PC-9 (cell line): ENCODE data around the gene TSHZ2. TPM values are rescaled to one million over a fixed set of nuclear protein-coding genes. Genes with fewer than 3 reads are reported as not detected.

Experiments used
- BruUV-seq: library from RNA; stranded (reverse); fragments of 400-500 nt; replicated peaks from 2 replicates; lab custom pipeline; 2021; lab: Mats Ljungman, UMichigan
- CTCF ChIA-PET: fragments of 300-600 bp; sonication (Branson Sonifier 250); formaldehyde crosslinking; loops from one replicate; lab custom pipeline; 2022; ENCODE audit warnings: antibody characterized with exemption; lab: Charles Lee
- POLR2A ChIA-PET: fragments of 300-600 bp; sonication (Branson Sonifier 250); formaldehyde crosslinking; loops from one replicate; lab custom pipeline; 2022; ENCODE audit warnings: antibody characterized with exemption; ENCODE audit not compliant: unreplicated experiment; lab: Charles Lee
- DNase-seq, 2 experiments: peaks; one replicate each; pipeline versions ENCODE4 v3.0.0 to v3.0.0-alpha.2; 2015 to 2022; ENCODE audit warnings: mixed read lengths in 1 of 2
- H2AFZ ChIP-seq: fragments of 200-600 bp; sonication (generic); 2 replicates; pipeline ENCODE4 v1.8.1; 2017; ENCODE audit warnings: antibody characterized with exemption
- H3F3A ChIP-seq: fragments of 200-600 bp; sonication (generic); 2 replicates; pipeline ENCODE4 v1.8.1; 2017; ENCODE audit warnings: antibody characterized with exemption, mild to moderate bottlenecking, low read depth; ENCODE audit not compliant: insufficient read depth
- H3K27ac ChIP-seq: fragments of 200-600 bp; sonication (generic); 2 replicates; pipeline ENCODE4 v1.6.1; 2016; ENCODE audit warnings: mixed run types
- H3K27me3 ChIP-seq: fragments of 200-600 bp; sonication (generic); 2 replicates; pipeline ENCODE4 v1.6.1; 2016; ENCODE audit warnings: low read depth, mixed run types; ENCODE audit not compliant: insufficient read depth
- H3K36me3 ChIP-seq: fragments of 200-600 bp; sonication (generic); 2 replicates; pipeline ENCODE4 v1.6.1; 2016; ENCODE audit warnings: low read depth, mixed run types
- H3K4me1 ChIP-seq: fragments of 200-600 bp; sonication (generic); replicated peaks from 2 replicates; pipeline ENCODE4 v1.6.1; 2016; ENCODE audit warnings: mixed run types; ENCODE audit not compliant: insufficient read depth
- H3K4me2 ChIP-seq: fragments of 200-600 bp; sonication (generic); 2 replicates; pipeline ENCODE4 v1.6.1; 2017; ENCODE audit warnings: mixed run types
- H3K4me3 ChIP-seq: fragments of 200-600 bp; sonication (generic); 2 replicates; pipeline ENCODE4 v1.6.1; 2016; ENCODE audit warnings: mixed run types
- H3K79me2 ChIP-seq: fragments of 200-600 bp; sonication (generic); 2 replicates; pipeline ENCODE4 v1.6.1; 2017; ENCODE audit warnings: low read depth, mixed run types
- H3K9me2 ChIP-seq: fragments of 200-600 bp; sonication (generic); 2 replicates; pipeline ENCODE4 v1.8.1; 2017; ENCODE audit warnings: mild to moderate bottlenecking; ENCODE audit not compliant: insufficient read depth
- H3K9me3 ChIP-seq: fragments of 200-600 bp; sonication (generic); 2 replicates; pipeline ENCODE4 v1.8.1; 2016; ENCODE audit warnings: low read depth; ENCODE audit not compliant: insufficient read depth
- H4K20me1 ChIP-seq: fragments of 200-600 bp; sonication (generic); 2 replicates; pipeline ENCODE4 v1.8.1; 2017; ENCODE audit not compliant: insufficient read depth
- EZH2 ChIP-seq: fragments of 200-600 bp; sonication (generic); IDR thresholded peaks from 2 replicates; pipeline ENCODE4 v1.8.0; 2017; ENCODE audit warnings: antibody characterized with exemption, low read depth
- intact Hi-C: fragments of 100-400 bp; cut with micrococcal nuclease; formaldehyde crosslinking; loops from one replicate; pipeline ENCODE4 v1.10.0; 2022; ENCODE audit not compliant: unreplicated experiment
- total RNA-seq: library from RNA; stranded (reverse); gene quantifications from 2 replicates; pipeline ENCODE4 v1.2.3, GENCODE V29; 2021
- TF ChIP-seq, protein P1 (sequence below): fragments of 200-600 bp; sonication (generic); conservative IDR thresholded peaks from 2 replicates; pipeline ENCODE4 v1.6.1; 2017; ENCODE audit warnings: mixed run types, antibody characterized with exemption, mild to moderate bottlenecking, moderate library complexity

Gene TSHZ2
- total RNA-seq, 1 experiment from 2014 or later, result not detected

DNA sequence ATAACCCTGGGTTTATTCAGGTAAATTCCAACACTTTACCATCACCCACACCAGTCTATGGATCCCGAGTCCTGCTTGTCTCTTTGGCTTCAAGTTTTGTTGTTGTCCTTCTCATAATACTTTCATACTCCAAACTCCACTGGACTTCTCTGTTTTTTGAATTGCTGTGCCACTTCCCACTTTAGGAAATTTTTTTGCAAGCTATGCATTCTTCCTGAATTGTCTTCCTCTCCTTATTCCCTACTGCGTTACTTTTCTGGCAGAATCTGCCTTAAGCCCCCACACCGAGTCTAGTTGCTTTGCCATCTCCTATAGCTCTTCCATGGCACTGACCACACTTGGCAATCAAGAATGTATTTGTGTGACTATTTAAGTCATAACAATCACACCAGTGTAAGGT, 96.1 kb downstream of the TSHZ2 start:
- no peaks in the 10 kb centered on the region for H3K79me2 ChIP-seq
- no peaks in the 10 kb centered on the region for H3K9me2 ChIP-seq
- no peaks in the 10 kb centered on the region for H3K4me1 ChIP-seq
- H3F3A ChIP-seq, result no peaks in the 10 kb centered on the region
- no peaks in the 10 kb centered on the region for H3K9me3 ChIP-seq
- ChIA-PET CTCF (no interaction called here), POLR2A (no interaction called here)
- no peaks in the 10 kb centered on the region for H4K20me1 ChIP-seq
- no peaks in the 10 kb centered on the region for H3K36me3 ChIP-seq
- H3K4me3 ChIP-seq, result no peak overlapping the region
- TF ChIP-seq, protein P1, sequence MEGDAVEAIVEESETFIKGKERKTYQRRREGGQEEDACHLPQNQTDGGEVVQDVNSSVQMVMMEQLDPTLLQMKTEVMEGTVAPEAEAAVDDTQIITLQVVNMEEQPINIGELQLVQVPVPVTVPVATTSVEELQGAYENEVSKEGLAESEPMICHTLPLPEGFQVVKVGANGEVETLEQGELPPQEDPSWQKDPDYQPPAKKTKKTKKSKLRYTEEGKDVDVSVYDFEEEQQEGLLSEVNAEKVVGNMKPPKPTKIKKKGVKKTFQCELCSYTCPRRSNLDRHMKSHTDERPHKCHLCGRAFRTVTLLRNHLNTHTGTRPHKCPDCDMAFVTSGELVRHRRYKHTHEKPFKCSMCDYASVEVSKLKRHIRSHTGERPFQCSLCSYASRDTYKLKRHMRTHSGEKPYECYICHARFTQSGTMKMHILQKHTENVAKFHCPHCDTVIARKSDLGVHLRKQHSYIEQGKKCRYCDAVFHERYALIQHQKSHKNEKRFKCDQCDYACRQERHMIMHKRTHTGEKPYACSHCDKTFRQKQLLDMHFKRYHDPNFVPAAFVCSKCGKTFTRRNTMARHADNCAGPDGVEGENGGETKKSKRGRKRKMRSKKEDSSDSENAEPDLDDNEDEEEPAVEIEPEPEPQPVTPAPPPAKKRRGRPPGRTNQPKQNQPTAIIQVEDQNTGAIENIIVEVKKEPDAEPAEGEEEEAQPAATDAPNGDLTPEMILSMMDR, result no peak
- no peak for TF ChIP-seq EZH2
- intact Hi-C loops, result no loop called here
- no peak overlapping the region for H3K27ac ChIP-seq
- no peak overlapping the region for H2AFZ ChIP-seq
- peaks cover 84% of the 10 kb centered on the region for H3K27me3 ChIP-seq
- no peak overlapping the region for H3K4me2 ChIP-seq
- no peak for DNase-seq
- BruUV-seq, result no TSS peak

DNA sequence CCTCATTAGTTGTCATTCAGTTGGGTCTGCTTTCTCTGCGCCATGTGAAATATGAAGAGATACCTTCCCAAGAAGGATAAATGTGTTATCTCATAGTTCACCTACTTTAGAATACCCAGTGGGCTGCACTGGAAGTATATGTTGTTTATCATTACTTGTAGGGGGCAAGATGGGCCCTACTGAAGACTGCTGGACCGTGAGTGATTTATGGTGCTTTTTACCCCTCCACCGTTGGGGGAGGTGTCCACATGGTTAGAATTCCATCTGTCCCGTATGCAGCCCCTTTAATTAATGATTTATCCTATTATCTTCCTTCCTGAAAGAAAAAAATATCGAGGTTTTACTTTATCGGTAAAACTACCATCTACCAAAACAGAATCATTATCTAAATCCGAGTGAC, 97.0 kb downstream of the TSHZ2 start:
- Histone ChIP-seq H3K4me3 (no peak overlapping the region), H3K9me2 (no peaks in the 10 kb centered on the region), H3F3A (no peaks in the 10 kb centered on the region), H3K4me1 (no peaks in the 10 kb centered on the region), H3K9me3 (no peaks in the 10 kb centered on the region), H3K27ac (no peak overlapping the region), H3K36me3 (no peaks in the 10 kb centered on the region), H3K79me2 (no peaks in the 10 kb centered on the region), H3K4me2 (no peak overlapping the region), H3K27me3 (peaks cover 75% of the 10 kb centered on the region), H2AFZ (no peak overlapping the region), H4K20me1 (no peaks in the 10 kb centered on the region)
- ChIA-PET POLR2A (no interaction called here), CTCF (no interaction called here)
- BruUV-seq, result no TSS peak
- DNase-seq, result no peak
- no peak for TF ChIP-seq EZH2
- TF ChIP-seq, protein P1, result no peak
- intact Hi-C loops, result no loop called here

DNA sequence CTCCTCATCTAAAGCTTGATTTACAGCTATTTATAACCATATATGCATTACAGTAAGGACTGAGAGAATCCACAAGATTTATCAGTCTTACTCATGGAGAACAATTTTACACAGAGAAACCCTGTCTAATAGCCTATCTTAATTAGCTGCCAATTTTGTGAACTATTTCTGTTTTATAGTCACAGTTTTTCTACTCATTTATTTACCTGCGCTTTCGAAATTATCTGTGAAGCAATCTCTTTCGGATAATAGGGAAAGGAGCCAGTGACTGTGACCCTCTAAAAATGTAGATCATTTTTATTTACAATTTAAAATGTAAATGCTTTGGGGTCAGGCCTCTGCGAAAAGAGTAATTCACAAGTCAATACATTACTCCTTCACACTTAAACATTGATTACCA, 98.1 kb downstream of the TSHZ2 start:
- no TSS peak for BruUV-seq
- ChIA-PET POLR2A (no interaction called here), CTCF (no interaction called here)
- Histone ChIP-seq H3K36me3 (no peaks in the 10 kb centered on the region), H3K4me2 (no peak overlapping the region), H3K27me3 (peaks cover 67% of the 10 kb centered on the region), H3K9me3 (no peaks in the 10 kb centered on the region), H3F3A (no peaks in the 10 kb centered on the region), H3K4me3 (no peak overlapping the region), H4K20me1 (no peaks in the 10 kb centered on the region), H3K27ac (no peak overlapping the region), H3K4me1 (no peaks in the 10 kb centered on the region), H3K79me2 (no peaks in the 10 kb centered on the region), H3K9me2 (no peaks in the 10 kb centered on the region), H2AFZ (no peak overlapping the region)
- intact Hi-C loops, result no loop called here
- DNase-seq, result no peak
- TF ChIP-seq, protein P1, result no peak
- no peak for TF ChIP-seq EZH2
